HG03457 (cell line): ENCODE results near the gene CBLL1.

Experiments
- ATAC-seq: cut with Tn5 transposase; IDR thresholded peaks from one replicate; pipeline ENCODE4 v1.9.1; 2021; ENCODE audit warnings: moderate number of reproducible peaks; ENCODE audit not compliant: unreplicated experiment

Gene CBLL1

DNA sequence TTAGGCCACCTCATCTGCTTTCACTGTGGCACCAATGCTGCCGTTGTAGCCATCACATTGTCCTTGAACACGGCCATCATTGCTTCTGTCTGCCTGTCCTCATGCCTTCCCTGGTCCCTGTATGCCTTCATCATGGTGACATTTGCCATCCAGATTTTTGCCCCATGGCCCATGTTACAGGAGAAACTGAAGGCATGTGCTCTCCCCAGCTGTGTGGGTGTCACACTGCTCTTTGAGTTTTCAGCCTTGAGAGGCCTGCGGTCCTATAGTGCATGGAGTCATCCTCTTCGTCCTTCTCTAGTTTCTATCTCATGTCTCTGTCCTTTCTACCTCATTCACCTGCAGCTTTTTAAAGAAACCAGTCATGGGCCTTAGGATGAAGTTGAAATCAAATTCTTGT, 65.2 kb downstream of the CBLL1 start:
- ATAC-seq = no peak

DNA sequence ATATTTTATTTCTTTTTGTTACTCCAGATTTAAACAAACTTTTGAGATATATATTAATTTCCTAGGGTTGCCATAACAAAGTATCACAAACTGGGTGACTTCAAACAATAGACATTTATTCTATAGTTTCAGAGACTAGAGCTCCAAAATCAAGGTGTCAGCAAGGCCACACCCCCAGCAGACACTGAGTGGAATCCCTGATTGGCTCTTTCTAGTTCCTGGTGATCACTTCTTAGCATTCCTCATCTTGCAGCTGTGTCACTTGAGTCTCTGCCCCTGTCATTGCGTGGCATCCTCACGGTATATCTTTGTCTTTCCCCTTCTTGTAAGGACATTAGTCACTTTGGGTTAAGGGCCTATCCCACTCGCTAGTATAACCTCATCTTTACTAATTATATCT, 66.7 kb downstream of the CBLL1 start:
- ATAC-seq = no peak
